ENCODE results near the gene PEX14. TPM values are rescaled to one million over a fixed set of nuclear protein-coding genes. Genes with fewer than 3 reads are reported as not detected.

PEX14 gene
- total RNA-seq, 4 donors from 2014 or later: 2.0 to 21.9 (median 5.3) TPM

- Histone ChIP-seq H3K9me3 (no peaks in the 10 kb centered on the region), H3K36me3 (no peaks in the 10 kb centered on the region), H3K27ac (peak overlapping the region; percentile 31 to 52), H3K4me1 (no peaks in the 10 kb centered on the region), H3K27me3 (no peaks in the 10 kb centered on the region), H3K4me3 (no peak overlapping the region)
- intact Hi-C loops (cut with DNase I; ENCODE audit: low total_unique reads): no loop called here
- TF ChIP-seq CTCF (IDR thresholded peaks at IDR 0.05) (no peak), POLR2A (IDR thresholded peaks at IDR 0.05) (no peak)
- no peak for DNase-seq
Measured at GRCh38 chr1:10657088-10657847, 182.5 kb downstream of the PEX14 start.

GRCh38 chr1:10658396-10659066 lies 183.8 kb downstream of the PEX14 start:
- Histone ChIP-seq H3K27ac (no peak overlapping the region), H3K9me3 (no peaks in the 10 kb centered on the region), H3K36me3 (no peaks in the 10 kb centered on the region), H3K4me1 (no peaks in the 10 kb centered on the region), H3K4me3 (no peak overlapping the region), H3K27me3 (no peaks in the 10 kb centered on the region)
- intact Hi-C loops (cut with DNase I; ENCODE audit: low total_unique reads): no loop called here
- no peak for DNase-seq
- no peak for TF ChIP-seq CTCF (IDR thresholded peaks at IDR 0.05)
- no peak for TF ChIP-seq POLR2A (IDR thresholded peaks at IDR 0.05)

- Histone ChIP-seq H3K9me3 (no peaks in the 10 kb centered on the region), H3K27me3 (no peaks in the 10 kb centered on the region), H3K4me1 (peaks cover 0 to 4% of the 10 kb centered on the region in 2 donors), H3K36me3 (no peaks in the 10 kb centered on the region), H3K4me3 (no peak overlapping the region), H3K27ac (no peak overlapping the region)
- TF ChIP-seq POLR2A (IDR thresholded peaks at IDR 0.05): no peak
- intact Hi-C loops (cut with DNase I; ENCODE audit: low total_unique reads): no loop called here
- DNase-seq: no peak
Measured at GRCh38 chr1:10659218-10659617, 184.5 kb downstream of the PEX14 start.

GRCh38 chr1:10659646-10660540 lies 185.1 kb downstream of the PEX14 start:
- no peak for DNase-seq
- Histone ChIP-seq H3K27me3 (no peaks in the 10 kb centered on the region), H3K27ac (no peak overlapping the region), H3K4me1 (peaks cover 0 to 5% of the 10 kb centered on the region in 2 donors), H3K4me3 (no peak overlapping the region), H3K9me3 (no peaks in the 10 kb centered on the region), H3K36me3 (no peaks in the 10 kb centered on the region)
- intact Hi-C loops (cut with DNase I; ENCODE audit: low total_unique reads): no loop called here
- TF ChIP-seq CTCF (IDR thresholded peaks at IDR 0.05): no peak
- TF ChIP-seq POLR2A (IDR thresholded peaks at IDR 0.05): no peak

- intact Hi-C loops (cut with DNase I; ENCODE audit: low total_unique reads): no loop called here
- H3K36me3 ChIP-seq: no peaks in the 10 kb centered on the region
- TF ChIP-seq POLR2A (IDR thresholded peaks at IDR 0.05) (no peak), CTCF (IDR thresholded peaks at IDR 0.05) (no peak)
- H3K27me3 ChIP-seq: no peaks in the 10 kb centered on the region
- H3K4me1 ChIP-seq: peaks cover 0 to 5% of the 10 kb centered on the region in 2 donors
- H3K4me3 ChIP-seq: no peak overlapping the region
- no peak overlapping the region for H3K27ac ChIP-seq
- DNase-seq: no peak
- H3K9me3 ChIP-seq: no peaks in the 10 kb centered on the region
Measured at GRCh38 chr1:10661453-10661852, 186.7 kb downstream of the PEX14 start.

All from uterus (tissue), 4 donors.